Endodermal cell (in vitro differentiated cells): ENCODE measurements around the gene ARFGEF3. TPM values are rescaled to one million over a fixed set of nuclear protein-coding genes. Genes with fewer than 3 reads are reported as not detected.
A peak's percentile ranks its signal among the peaks of the same experiment; 100 is the strongest.

Source experiments
- DNase-seq: peaks from one replicate; pipeline ENCODE4 v3.0.0-alpha.2; 2017
- H3K27ac ChIP-seq: 2 replicates; pipeline ENCODE4 v1.5.1; 2013; ENCODE audit warnings: mild to moderate bottlenecking, low read depth, low read length, moderate library complexity
- H3K27me3 ChIP-seq: 2 replicates; pipeline ENCODE4 v1.6.1; 2013; ENCODE audit warnings: mild to moderate bottlenecking, low read length, moderate library complexity; ENCODE audit not compliant: insufficient read depth, control insufficient read depth, poor library complexity, severe bottlenecking
- H3K36me3 ChIP-seq: 2 replicates; pipeline ENCODE4 v1.7.0; 2013; ENCODE audit warnings: mild to moderate bottlenecking, low read length, moderate library complexity; ENCODE audit not compliant: control insufficient read depth, insufficient read depth
- H3K4me1 ChIP-seq: one replicate; pipeline ENCODE4 v1.7.0; 2013; ENCODE audit warnings: low read length; ENCODE audit not compliant: control insufficient read depth, insufficient read depth
- H3K4me3 ChIP-seq: 2 replicates; pipeline ENCODE4 v1.5.1; 2013; ENCODE audit warnings: mild to moderate bottlenecking, low read length, moderate library complexity
- H3K9ac ChIP-seq: 2 replicates; pipeline ENCODE4 v1.6.1; 2013; ENCODE audit warnings: mild to moderate bottlenecking, low read length, moderate library complexity; ENCODE audit not compliant: poor library complexity, severe bottlenecking; ENCODE audit errors: extremely low read depth
- H3K9me3 ChIP-seq: 2 replicates; pipeline ENCODE4 v1.6.1; 2013; ENCODE audit warnings: mild to moderate bottlenecking, low read length, moderate library complexity; ENCODE audit not compliant: control insufficient read depth
- H3K27ac Mint-ChIP-seq: 2 replicates; pipeline ENCODE4 v1.8.0; 2020; ENCODE audit warnings: mixed read lengths
- H3K27me3 Mint-ChIP-seq: 2 replicates; pipeline ENCODE4 v1.8.0; 2021; ENCODE audit warnings: mild to moderate bottlenecking, mixed read lengths; ENCODE audit not compliant: insufficient read depth
- H3K36me3 Mint-ChIP-seq: 2 replicates; pipeline ENCODE4 v1.8.0; 2020; ENCODE audit warnings: low read depth, mixed read lengths
- H3K4me1 Mint-ChIP-seq: 2 replicates; pipeline ENCODE4 v1.8.0; 2020; ENCODE audit warnings: mixed read lengths
- H3K4me3 Mint-ChIP-seq: 2 replicates; pipeline ENCODE4 v1.8.0; 2020; ENCODE audit warnings: mild to moderate bottlenecking, moderate library complexity, mixed read lengths
- H3K9me3 Mint-ChIP-seq: 2 replicates; pipeline ENCODE4 v1.8.0; 2020; ENCODE audit warnings: mild to moderate bottlenecking, mixed read lengths
- WGBS, 2 experiments: methylation state at CpG; one replicate each; pipeline versions ENCODE4 v1.1.5 to v1.1.7; 2013; ENCODE audit warnings: missing lambda C conversion rate in 2 of 2, mixed read lengths in 1 of 2; ENCODE audit not compliant: insufficient coverage in 1 of 2, insufficient read length in 1 of 2; 5-methylcytosine and 5-hydroxymethylcytosine counted together
- total RNA-seq, 2 donors: library from RNA; stranded (reverse); fragmentation: NEBNext Ultra II Directional in 1 of 2; extraction: Animal tissue kit (Norgen Biotek cat#: 25700) in 1 of 2; gene quantifications; 2 replicates in 1 of 2; 3 replicates in 1 of 2; pipeline ENCODE4 v1.2.1, GENCODE V29; 2021
- TF ChIP-seq, protein P1 (sequence below): fragments of 200-600 bp; sonication (generic); conservative IDR thresholded peaks from 2 replicates; pipeline ENCODE4 v1.5.0; 2021; ENCODE audit warnings: antibody characterized with exemption, mild to moderate bottlenecking

Gene ARFGEF3
- total RNA-seq, 2 donors from 2014 or later: 10.9 to 14.3 TPM

DNA sequence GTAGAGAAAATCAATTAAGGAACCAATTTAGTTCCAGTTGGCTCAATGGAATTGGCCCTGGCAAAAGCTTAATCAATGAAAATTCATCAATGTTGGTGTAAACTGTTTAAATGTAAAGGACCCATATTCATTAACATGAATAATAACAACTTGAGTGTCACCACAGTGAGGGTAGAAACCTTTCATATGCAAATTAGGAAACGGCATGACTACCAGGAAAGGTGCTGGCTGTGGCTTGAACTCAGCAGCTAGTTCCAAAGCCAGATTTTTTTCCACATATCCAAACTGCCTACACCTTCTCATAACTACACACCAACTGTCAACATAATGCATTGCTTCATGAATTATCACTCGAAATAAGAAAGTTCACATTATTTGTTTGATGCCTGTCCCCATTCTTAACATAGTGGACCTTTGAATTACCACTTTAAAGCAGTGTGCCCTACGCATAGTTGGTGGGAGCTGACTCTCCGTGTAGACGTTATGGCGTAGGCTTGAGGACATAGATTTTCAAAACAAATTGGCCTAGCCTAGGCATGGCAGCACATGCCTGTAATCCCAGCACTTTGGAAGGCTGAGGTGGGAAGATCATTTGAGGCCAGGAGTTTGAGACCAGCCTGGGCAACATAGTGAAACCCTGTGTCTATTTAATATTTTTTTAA is 36.8 kb downstream of the ARFGEF3 start:
- no peak overlapping the region for H3K9ac ChIP-seq
- peak overlapping the region; percentile 61 for H3K27ac Mint-ChIP-seq
- no peaks in the 10 kb centered on the region for H3K27me3 ChIP-seq
- H3K9me3 ChIP-seq: no peaks in the 10 kb centered on the region
- no peaks in the 10 kb centered on the region for H3K27me3 Mint-ChIP-seq
- H3K36me3 Mint-ChIP-seq: peaks cover 9% of the 10 kb centered on the region
- no peak overlapping the region for H3K4me3 ChIP-seq
- no peak overlapping the region for H3K4me3 Mint-ChIP-seq
- WGBS, 2 experiments: 68 to 74% methylated on average over 6 of the region's 6 CpGs
- peaks cover 14% of the 10 kb centered on the region for H3K4me1 Mint-ChIP-seq
- TF ChIP-seq, protein P1, sequence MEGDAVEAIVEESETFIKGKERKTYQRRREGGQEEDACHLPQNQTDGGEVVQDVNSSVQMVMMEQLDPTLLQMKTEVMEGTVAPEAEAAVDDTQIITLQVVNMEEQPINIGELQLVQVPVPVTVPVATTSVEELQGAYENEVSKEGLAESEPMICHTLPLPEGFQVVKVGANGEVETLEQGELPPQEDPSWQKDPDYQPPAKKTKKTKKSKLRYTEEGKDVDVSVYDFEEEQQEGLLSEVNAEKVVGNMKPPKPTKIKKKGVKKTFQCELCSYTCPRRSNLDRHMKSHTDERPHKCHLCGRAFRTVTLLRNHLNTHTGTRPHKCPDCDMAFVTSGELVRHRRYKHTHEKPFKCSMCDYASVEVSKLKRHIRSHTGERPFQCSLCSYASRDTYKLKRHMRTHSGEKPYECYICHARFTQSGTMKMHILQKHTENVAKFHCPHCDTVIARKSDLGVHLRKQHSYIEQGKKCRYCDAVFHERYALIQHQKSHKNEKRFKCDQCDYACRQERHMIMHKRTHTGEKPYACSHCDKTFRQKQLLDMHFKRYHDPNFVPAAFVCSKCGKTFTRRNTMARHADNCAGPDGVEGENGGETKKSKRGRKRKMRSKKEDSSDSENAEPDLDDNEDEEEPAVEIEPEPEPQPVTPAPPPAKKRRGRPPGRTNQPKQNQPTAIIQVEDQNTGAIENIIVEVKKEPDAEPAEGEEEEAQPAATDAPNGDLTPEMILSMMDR: no peak
- H3K4me1 ChIP-seq: peaks cover 3% of the 10 kb centered on the region
- H3K9me3 Mint-ChIP-seq: peaks cover 16% of the 10 kb centered on the region
- no peak for DNase-seq
- H3K27ac ChIP-seq: no peak overlapping the region
- H3K36me3 ChIP-seq: no peaks in the 10 kb centered on the region

DNA sequence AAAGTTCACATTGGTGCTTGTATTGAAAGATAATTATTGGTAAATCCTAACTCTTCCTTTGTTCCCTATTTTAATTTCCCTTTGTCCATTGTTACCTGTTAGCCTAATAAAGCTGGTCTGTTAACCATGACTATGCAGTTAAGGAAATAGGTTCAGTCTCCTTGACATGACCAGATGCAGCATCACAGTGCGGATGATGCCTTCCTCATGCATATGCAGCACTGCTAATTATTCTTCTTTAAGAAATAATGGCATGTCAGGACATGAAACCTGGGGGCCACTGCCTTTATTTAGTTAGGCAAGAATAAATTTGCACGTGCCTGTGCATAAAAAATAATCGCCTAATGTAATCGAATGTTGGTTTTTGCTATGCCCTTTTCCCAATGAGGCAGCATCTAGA is 40.1 kb downstream of the ARFGEF3 start:
- Mint-ChIP-seq H3K9me3 (peaks cover 16% of the 10 kb centered on the region), H3K27ac (no peak overlapping the region), H3K4me3 (no peak overlapping the region), H3K4me1 (peaks cover 6% of the 10 kb centered on the region), H3K36me3 (peaks cover 9% of the 10 kb centered on the region), H3K27me3 (no peaks in the 10 kb centered on the region)
- 92 to 95% methylated on average over 4 of the region's 4 CpGs for WGBS, 2 experiments
- H3K4me1 ChIP-seq: no peaks in the 10 kb centered on the region
- H3K9me3 ChIP-seq: no peaks in the 10 kb centered on the region
- no peak overlapping the region for H3K4me3 ChIP-seq
- no peaks in the 10 kb centered on the region for H3K27me3 ChIP-seq
- H3K36me3 ChIP-seq: no peaks in the 10 kb centered on the region
- TF ChIP-seq, protein P1: no peak
- no peak overlapping the region for H3K27ac ChIP-seq
- no peak for DNase-seq
- no peak overlapping the region for H3K9ac ChIP-seq

DNA sequence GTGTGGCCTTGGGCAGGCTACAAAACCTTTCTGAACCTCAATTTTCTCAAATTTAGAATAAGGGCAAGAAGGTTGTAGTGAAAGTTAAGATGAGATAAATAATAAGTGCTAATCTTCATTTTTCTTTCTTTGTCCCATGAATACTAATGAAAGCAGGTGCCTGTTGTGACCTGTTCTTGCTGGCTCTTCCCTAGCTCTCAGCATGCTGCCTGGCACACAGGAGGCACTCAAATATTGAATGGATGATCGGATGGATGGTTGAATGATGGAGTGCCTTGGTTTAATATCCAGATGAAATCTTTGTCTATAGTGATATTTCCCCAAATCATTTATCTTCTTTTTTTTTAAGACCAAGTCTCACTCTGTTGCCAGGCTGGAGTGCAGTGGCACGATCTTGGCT is 41.6 kb downstream of the ARFGEF3 start:
- Mint-ChIP-seq H3K36me3 (peaks cover 9% of the 10 kb centered on the region), H3K27me3 (no peaks in the 10 kb centered on the region), H3K4me3 (no peak overlapping the region), H3K27ac (no peak overlapping the region), H3K9me3 (peaks cover 16% of the 10 kb centered on the region), H3K4me1 (peaks cover 5% of the 10 kb centered on the region)
- Histone ChIP-seq H3K27me3 (no peaks in the 10 kb centered on the region), H3K4me1 (no peaks in the 10 kb centered on the region), H3K9me3 (no peaks in the 10 kb centered on the region), H3K9ac (no peak overlapping the region), H3K27ac (no peak overlapping the region), H3K36me3 (no peaks in the 10 kb centered on the region), H3K4me3 (no peak overlapping the region)
- no peak for DNase-seq
- TF ChIP-seq, protein P1: no peak
- WGBS, 2 experiments: 92 to 93% methylated on average over 1 of the region's 2 CpGs
